CD4-positive, alpha-beta T cell treated with Interleukin-15 for 1 hour (primary cell): ENCODE data around the gene RBPJL.

Experiments used
- DNase-seq: peaks from one replicate; pipeline ENCODE4 v3.0.0-alpha.2; 2020

RBPJL gene

DNA sequence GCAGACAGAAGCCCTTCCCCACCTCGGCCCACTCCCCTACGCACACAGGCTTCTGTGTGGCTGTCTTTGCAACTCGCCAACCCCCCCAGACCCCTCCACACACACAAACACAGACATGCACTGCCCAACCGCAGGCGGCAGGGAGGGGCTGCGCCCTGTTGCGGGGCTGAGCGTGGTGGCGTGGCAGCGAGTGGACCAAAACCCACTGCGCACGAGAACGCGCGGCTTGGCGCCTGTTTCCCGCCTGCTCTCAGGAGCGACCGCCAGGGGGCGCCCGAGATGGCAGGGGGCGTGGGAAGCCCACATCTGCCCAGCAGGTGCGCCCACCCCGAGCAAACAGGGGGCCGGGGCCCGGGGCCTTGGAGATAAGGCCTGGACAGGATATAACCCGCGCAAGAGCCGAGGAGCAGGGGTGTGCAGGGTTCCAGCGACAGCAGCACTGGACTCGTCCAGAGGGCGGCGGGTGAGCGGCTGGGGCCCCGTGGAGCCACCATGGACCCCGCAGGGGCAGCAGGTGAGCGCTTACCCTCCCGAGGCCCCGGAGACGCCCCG, at the start of gene RBPJL:
Gene RBPJL, plus strand, starts transcription at position 410 of the 552 bp plus-strand sequence. Its CDS starts 83 bp downstream, at position 493.
- no peak for DNase-seq

- no peak for DNase-seq
Observed at GRCh38 chr20:45257161-45257560, 49.5 kb upstream of the RBPJL start.

- DNase-seq = no peak
Observed at GRCh38 chr20:45257711-45258110, 48.9 kb upstream of the RBPJL start.

DNA sequence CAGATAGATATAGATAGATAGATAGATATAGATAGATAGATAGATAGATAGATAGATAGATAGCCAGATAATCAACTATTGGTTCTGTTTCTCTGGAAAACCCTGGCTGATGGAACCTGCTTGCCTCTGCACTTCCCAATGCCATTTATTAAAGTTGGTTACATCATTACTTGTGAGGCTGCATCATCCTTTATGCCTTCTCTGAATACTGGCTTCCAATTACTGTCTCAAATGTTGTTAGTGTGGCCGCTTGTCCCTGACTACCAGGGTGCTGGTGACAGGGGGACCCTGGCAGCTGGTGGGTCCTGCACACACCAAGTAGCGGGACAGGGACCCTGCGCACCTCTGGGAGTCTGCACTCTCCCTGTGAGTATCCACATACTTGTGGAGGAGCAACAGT, 48.4 kb upstream of the RBPJL start:
- DNase-seq = no peak

GRCh38 chr20:45258664-45259063, 48.0 kb upstream of the RBPJL start:
- DNase-seq = no peak

GRCh38 chr20:45263556-45264266, 42.9 kb upstream of the RBPJL start:
- DNase-seq = no peak

GRCh38 chr20:45266977-45267376, 39.7 kb upstream of the RBPJL start:
- no peak for DNase-seq

- DNase-seq = no peak
Observed at GRCh38 chr20:45268531-45268930, 38.1 kb upstream of the RBPJL start.

DNA sequence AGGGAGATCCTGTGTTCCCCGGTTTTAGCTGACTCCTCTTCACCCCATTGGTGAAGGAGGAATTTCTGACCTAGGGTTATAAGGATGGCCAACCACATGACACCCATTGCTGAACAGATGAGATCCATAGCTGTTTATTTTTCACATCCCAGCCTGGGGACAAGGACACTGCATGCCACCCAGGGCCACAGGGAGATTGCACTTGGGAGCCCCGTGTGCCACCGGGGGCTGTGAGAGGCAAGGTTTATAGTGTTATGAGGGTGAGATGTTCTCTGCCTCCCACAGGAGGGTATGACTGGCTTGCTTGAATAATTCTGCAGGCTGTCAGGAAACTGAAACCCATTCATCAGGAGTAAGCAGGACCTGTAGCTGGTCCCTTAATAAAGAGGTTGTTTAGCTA, 37.6 kb upstream of the RBPJL start:
- DNase-seq = no peak

GRCh38 chr20:45269754-45270270, 36.8 kb upstream of the RBPJL start:
- no peak for DNase-seq

DNA sequence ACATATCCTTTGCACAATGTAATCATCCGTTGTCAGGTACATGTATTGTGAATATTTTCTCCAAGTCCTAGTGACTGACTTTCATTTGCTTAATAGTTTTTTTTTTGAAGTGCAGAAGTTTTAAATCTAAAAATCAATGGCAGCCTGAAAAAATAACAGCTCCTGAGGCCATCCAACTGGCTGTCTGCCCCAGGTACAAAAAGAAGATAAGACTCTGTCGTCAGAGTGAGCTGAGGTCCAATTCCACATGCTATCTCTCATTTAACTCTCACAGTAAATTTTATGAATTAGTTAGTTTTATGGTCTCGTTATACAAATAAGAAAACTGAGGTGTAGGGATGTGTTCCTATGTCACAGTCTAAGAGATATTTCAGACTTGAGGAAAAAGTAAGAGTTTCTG, 31.3 kb upstream of the RBPJL start:
- DNase-seq = no peak

DNA sequence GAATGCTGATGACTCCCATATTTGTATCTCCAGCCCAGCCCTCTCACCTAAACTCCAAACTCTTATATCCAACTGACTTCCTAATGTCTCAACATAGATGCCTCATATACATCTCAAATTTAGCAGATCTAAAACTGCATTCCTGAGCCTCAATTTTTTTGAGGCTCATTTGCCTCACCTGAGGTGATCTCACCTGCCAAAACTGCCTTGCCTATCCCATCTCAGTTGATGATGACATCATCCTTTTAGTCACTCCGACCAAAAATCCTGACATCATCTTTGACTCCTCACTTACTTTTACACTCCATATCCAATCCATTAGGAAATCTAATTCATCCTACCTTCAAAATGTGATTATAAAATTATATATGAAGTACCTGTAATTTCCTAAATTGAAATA, 26.6 kb upstream of the RBPJL start:
- no peak for DNase-seq

GRCh38 chr20:45282700-45283550, 23.7 kb upstream of the RBPJL start:
- DNase-seq = no peak

- DNase-seq = no peak
Observed at GRCh38 chr20:45283551-45284057, 23.0 kb upstream of the RBPJL start.

DNA sequence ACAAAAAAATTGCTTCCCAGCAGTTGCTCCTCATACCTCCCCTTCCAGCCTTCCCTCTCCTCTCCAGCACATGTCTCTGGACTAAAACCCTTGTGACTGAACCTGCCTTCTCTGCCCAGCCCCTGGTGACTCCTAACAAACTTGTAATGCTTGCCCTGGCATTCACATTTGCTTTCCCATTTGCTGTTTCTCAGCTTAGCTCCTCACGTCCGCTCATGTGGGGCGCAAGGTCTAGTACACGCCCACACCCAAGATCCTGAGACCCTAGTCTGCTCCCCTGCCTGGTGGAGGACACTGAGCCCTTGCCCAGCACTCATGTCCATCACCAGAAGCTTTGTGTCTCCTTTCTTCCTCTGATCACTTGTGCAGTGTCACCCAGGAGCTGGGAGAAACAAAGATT, 18.3 kb upstream of the RBPJL start:
- DNase-seq = no peak

- DNase-seq = no peak
Observed at GRCh38 chr20:45288860-45289259, 17.8 kb upstream of the RBPJL start.

DNA sequence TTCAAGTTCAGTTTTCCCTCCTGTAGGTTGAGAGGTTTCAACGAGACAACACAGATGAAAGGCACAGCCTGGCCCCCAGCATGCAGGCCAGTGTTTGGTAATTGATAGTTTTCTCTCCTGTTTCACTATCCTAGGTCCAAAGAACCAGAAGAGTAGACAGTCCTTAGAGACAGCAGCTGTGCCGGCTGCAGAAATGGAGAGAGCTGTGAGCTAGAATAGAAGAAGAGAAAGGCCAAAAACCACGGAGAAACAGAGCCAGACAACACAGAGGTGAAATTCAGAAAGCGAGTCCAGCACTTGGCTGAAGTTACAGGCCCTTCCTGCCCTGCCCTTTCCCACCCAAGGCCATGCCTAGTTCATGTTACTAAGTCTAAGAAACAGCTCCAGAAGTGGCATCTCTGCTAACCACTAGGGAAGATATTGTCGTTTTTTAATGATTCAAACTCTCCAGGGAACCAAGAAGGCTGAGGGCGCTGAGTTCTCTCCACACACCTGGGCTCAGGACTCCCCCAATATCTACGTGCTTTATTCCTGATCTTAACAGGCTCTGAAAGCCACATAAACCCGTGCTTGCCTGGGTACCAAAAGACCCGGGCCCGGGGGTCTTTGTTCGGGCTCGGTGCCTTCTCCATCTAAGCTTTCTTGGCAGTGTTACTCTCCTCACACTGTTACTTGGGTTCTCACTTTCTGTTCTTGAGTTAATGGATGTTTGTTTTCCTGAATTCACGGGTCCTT, 16.5 kb upstream of the RBPJL start:
- DNase-seq = no peak

- DNase-seq = peak; percentile 60
Observed at GRCh38 chr20:45290677-45291355, 15.8 kb upstream of the RBPJL start.

DNA sequence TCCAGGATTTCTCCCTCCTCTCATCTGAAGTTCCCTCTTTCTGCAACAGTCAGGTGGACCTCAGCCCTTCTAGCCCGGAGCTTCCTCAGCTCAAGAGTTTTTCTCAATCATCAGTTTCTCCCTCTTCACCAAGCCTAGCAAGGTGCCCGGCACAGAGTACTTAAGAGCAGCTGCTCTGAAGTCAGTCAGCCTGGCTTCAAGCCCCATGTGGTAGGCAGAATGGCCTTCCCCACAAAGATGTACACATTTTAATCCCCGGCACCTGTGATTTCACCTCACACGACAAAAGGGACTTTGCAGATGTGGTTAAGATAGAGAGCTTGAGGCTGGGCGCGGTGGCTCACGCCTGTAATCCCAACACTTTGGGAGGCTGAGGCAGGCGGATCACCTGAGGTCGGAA, 15.1 kb upstream of the RBPJL start:
- no peak for DNase-seq

DNA sequence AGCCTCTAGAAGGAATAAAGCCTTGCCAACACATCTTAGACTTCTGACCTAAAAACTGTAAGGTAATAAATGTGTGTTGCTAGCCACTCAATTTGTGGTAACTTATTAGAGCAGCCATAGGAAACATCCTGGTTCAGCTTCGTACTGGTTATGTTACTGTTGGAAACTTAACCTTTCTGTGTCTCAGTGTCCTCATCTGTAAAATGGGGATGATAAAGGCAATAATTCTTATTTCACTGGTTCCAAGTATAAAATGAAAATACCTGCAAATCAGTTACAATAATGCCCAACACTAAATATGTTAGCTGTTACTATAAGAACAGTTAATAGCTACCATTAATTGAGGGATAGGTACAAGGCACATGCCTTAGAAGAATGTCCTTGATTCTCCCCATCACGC, 14.3 kb upstream of the RBPJL start:
- no peak for DNase-seq

GRCh38 chr20:45293041-45294002, 13.3 kb upstream of the RBPJL start:
- DNase-seq = peak; percentile 71
